Hepatocyte (in vitro differentiated cells): ENCODE measurements around the gene ALDH1B1.

Source experiments
- CTCF ChIP-seq: fragments of 200-600 bp; sonication (generic); IDR thresholded peaks from 2 replicates; pipeline ENCODE4 v1.5.1; 2016; ENCODE audit warnings: antibody characterized with exemption, mild to moderate bottlenecking; ENCODE audit not compliant: poor library complexity
- EZH2phosphoT487 ChIP-seq: fragments of 200-600 bp; sonication (generic); IDR thresholded peaks from one replicate; pipeline ENCODE4 v1.6.1; 2018; ENCODE audit warnings: antibody characterized with exemption, mild to moderate bottlenecking, low read depth, moderate library complexity; ENCODE audit not compliant: unreplicated experiment, severe bottlenecking

GRCh38 chr9:38428062-38428461 lies 35.6 kb downstream of the ALDH1B1 start:
- TF ChIP-seq CTCF (no peak), EZH2phosphoT487 (no peak)
